Heart right ventricle (tissue), 16 donors: ENCODE measurements around the gene IYD. TPM values are rescaled to one million over a fixed set of nuclear protein-coding genes. Genes with fewer than 3 reads are reported as not detected.
"Not testable (repeated sequence)": the region's sequence is repeated elsewhere in the genome, so short reads cannot be mapped to it uniquely, and the experiment has no call there.

Source experiments
- ATAC-seq, 8 donors: fragments of 200-7000 bp; cut with Tn5 transposase; one replicate each; pipeline ENCODE4 v1.9.1; 2020; ENCODE audit warnings: mild to moderate bottlenecking in 8 of 8, moderate library complexity in 8 of 8, moderate number of reproducible peaks in 1 of 8
- DNase-seq, 2 donors: peaks; one replicate each; pipeline ENCODE4 v3.0.0-alpha.2; 2020
- H3K27ac ChIP-seq, 10 donors: fragments of 200-600 bp; sonication (generic) in 2 of 10; one replicate each; pipeline versions ENCODE4 v1.5.0 to v1.8.0; 2020 to 2022; ENCODE audit warnings: mild to moderate bottlenecking in 3 of 10
- H3K27me3 ChIP-seq, 7 donors: fragments of 200-600 bp; one replicate each; pipeline ENCODE4 v1.8.0; 2021 to 2022; ENCODE audit warnings: mild to moderate bottlenecking in 2 of 7
- H3K36me3 ChIP-seq, 9 donors: fragments of 200-600 bp; sonication (generic) in 1 of 9; one replicate each; pipeline versions ENCODE4 v1.5.0 to v1.8.0; 2020 to 2022; ENCODE audit warnings: mild to moderate bottlenecking in 2 of 9
- H3K4me1 ChIP-seq, 9 donors: fragments of 200-600 bp; sonication (generic) in 1 of 9; one replicate each; pipeline versions ENCODE4 v1.5.0 to v1.8.0; 2020 to 2022; ENCODE audit warnings: mild to moderate bottlenecking in 4 of 9
- H3K4me3 ChIP-seq, 10 donors: fragments of 200-600 bp; sonication (generic) in 2 of 10; one replicate each; pipeline versions ENCODE4 v1.5.0 to v1.8.0; 2020 to 2022; ENCODE audit warnings: mild to moderate bottlenecking in 7 of 10, moderate library complexity in 2 of 10
- H3K9me3 ChIP-seq, 11 donors: fragments of 200-600 bp in 10 of 11; sonication (generic) in 2 of 11; one replicate each; pipeline versions ENCODE4 v1.5.0 to v1.8.0; 2013 to 2022; ENCODE audit warnings: mild to moderate bottlenecking in 2 of 11, control low read depth in 1 of 11, moderate library complexity in 1 of 11
- WGBS, 2 donors: extraction: QIAGEN DNeasy Blood & Tissue Kit; methylation state at CpG; one replicate each; pipeline ENCODE4 v1.1.7; 2013; ENCODE audit warnings: inconsistent platforms in 1 of 2; 5-methylcytosine and 5-hydroxymethylcytosine counted together
- intact Hi-C, 10 donors: fragments of 100-400 bp; cut with DNase I; formaldehyde crosslinking; loops; one replicate each; pipeline versions ENCODE4 v1.11.1 to v1.14.2; 2022
- polyA plus RNA-seq, 2 donors: library from polyadenylated mRNA; stranded (reverse); fragments of 200-250 nt; gene quantifications; one replicate each; pipeline ENCODE4 v1.2.3, GENCODE V29; 2013
- total RNA-seq, 10 donors: library from RNA; stranded (reverse); fragmentation: NEBNext Ultra II Directional in 3 of 10; extraction: Animal tissue kit (Norgen Biotek cat#: 25700) in 3 of 10; gene quantifications; one replicate each; pipeline versions ENCODE4 v1.2.1 to v1.2.4, GENCODE V29; 2021 to 2023
- TF ChIP-seq, protein P1 (sequence below), 9 donors: fragments of 200-600 bp; sonication (generic) in 2 of 9; IDR thresholded peaks; one replicate each; pipeline versions ENCODE4 v1.5.0 to v1.8.0; 2021 to 2022; ENCODE audit warnings: antibody characterized with exemption in 9 of 9, mild to moderate bottlenecking in 5 of 9, moderate library complexity in 1 of 9
- donor health status: Arrhythmogenic right ventricular cardiomyopathy.
- donor health status: ischemic (EF 13 %, LVEDD 7.1; RV severe dilation, severe dysfunction).
- donor health status: healthy with polysubstance abuse.
- donor health status: DM: no; HTN: yes; CAD: no.
- donor health status: DM: no; HTN: no; CAD: no.
- donor health status: ischemic (EF 25% LVEDD 6.9; RV normal size, moderate dysfunction).
- donor health status: ischemic (EF 25% LVEDD 5.7; RV mildly dilated, moderate dysfunction).
- donor health status: healthy.
- donor health status: DM: yes; HTN: yes; CAD: no.
- donor health status: Ischemic cardiomyopathy.
- donor health status: ischemic (EF 35%, LVEDD 5.7; RV mildly dilated, moderate dysfunction).
- donor health status: nonischemic (EF 11% LVEDD 7.7; RV severe dilation, severe dysfunction).
- donor health status: DM: yes; HTN: yes; CAD: no.
- donor health status: PGD.
- donor health status: ischemic (EF 29% LVEDD 5.4; RV normal size, mild dysfunction).
- donor health status: nonischemic (EF 23%, LVEDD 6.1; RV moderate dilation, normal function).

The IYD gene
- total and polyA plus RNA-seq, 12 donors, result not detected

DNA sequence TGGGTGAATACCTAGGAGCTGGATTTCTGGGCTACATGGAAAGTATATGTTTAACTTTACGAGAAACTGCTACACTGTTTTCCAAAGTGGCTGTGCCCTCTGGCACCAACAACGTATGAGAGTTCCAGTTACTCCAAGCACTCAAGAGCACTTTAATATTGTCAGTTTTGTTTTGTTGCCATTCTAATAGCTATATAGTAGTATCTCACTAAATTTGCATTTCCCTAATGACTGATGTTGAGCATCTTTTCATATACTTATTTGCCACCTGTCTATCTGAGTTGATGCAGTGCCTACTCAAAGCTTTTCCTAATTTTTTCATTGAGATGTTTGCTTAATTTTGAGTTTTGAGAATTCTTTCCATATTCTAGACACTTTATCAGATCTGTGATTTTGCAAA is 76.7 kb downstream of the IYD start:
- 97% methylated on average over 2 of the region's 2 CpGs for WGBS, 2 donors
- peaks cover 0 to 6% (median 0%) of the 10 kb centered on the region in 11 donors for H3K9me3 ChIP-seq
- TF ChIP-seq, protein P1, sequence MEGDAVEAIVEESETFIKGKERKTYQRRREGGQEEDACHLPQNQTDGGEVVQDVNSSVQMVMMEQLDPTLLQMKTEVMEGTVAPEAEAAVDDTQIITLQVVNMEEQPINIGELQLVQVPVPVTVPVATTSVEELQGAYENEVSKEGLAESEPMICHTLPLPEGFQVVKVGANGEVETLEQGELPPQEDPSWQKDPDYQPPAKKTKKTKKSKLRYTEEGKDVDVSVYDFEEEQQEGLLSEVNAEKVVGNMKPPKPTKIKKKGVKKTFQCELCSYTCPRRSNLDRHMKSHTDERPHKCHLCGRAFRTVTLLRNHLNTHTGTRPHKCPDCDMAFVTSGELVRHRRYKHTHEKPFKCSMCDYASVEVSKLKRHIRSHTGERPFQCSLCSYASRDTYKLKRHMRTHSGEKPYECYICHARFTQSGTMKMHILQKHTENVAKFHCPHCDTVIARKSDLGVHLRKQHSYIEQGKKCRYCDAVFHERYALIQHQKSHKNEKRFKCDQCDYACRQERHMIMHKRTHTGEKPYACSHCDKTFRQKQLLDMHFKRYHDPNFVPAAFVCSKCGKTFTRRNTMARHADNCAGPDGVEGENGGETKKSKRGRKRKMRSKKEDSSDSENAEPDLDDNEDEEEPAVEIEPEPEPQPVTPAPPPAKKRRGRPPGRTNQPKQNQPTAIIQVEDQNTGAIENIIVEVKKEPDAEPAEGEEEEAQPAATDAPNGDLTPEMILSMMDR (IDR thresholded peaks at IDR 0.05), result no peak
- H3K4me1 ChIP-seq, result no peaks in the 10 kb centered on the region
- intact Hi-C loops, result no loop called here
- H3K27me3 ChIP-seq, result no peaks in the 10 kb centered on the region
- no peak overlapping the region for H3K4me3 ChIP-seq
- no peaks in the 10 kb centered on the region for H3K36me3 ChIP-seq
- no peak overlapping the region for H3K27ac ChIP-seq
- ATAC-seq (no peak), DNase-seq (no peak)

DNA sequence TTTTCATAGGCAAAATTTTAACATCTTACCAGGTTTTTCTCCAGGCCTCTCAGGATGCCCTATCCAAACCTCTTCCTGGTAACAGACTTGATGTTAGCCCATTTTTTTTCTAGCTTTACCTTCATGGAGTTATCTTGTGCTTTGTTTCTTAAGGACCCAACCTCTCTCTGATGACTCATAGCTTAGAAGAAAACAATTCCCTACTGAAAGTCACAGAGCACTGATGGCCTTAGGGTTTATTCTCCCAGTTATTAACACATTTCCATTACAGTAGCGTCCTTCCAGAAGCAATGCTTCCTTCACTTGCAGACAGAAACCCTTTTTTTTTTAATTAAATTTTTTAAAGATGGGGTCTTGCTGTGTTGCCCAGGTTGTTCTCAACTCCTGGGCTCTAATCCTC is 79.4 kb downstream of the IYD start:
- no peak for ATAC-seq
- Histone ChIP-seq H3K27ac (no peak overlapping the region), H3K36me3 (no peaks in the 10 kb centered on the region), H3K27me3 (no peaks in the 10 kb centered on the region), H3K9me3 (no peaks in the 10 kb centered on the region), H3K4me3 (no peak overlapping the region), H3K4me1 (peaks cover 0 to 13% (median 8%) of the 10 kb centered on the region in 9 donors)
- WGBS, 2 donors, result 92 to 98% methylated on average over 1 of the region's 1 CpG
- intact Hi-C loops, result no loop called here
- TF ChIP-seq, protein P1 (IDR thresholded peaks at IDR 0.05), result no peak
- DNase-seq, result no peak

DNA sequence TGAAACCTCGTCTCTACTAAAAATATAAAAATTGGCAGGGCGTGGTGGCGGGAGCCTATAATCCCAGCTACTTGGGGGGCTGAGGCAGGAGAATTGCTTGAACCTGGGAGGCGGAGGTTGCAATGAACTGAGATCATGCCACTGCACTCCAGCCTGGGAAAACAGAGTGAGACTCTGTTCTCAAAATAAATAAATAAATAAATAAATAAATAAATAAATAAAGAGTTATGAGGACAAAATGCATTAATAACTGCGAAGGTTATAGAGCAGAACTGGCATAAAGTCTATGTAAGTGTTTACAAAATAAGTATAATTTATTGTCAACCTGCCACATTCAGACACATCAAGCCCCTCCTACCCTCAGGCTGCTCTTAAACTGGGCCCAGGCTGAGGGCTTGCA is 80.2 kb downstream of the IYD start:
- intact Hi-C loops, H3K27ac ChIP-seq, DNase-seq, H3K4me3 ChIP-seq, H3K36me3 ChIP-seq, ATAC-seq, H3K9me3 ChIP-seq, H3K27me3 ChIP-seq: not testable (repeated sequence)
- peaks cover 0 to 18% (median 8%) of the 10 kb centered on the region in 9 donors for H3K4me1 ChIP-seq
- 97% methylated on average over 5 of the region's 5 CpGs for WGBS, 2 donors

DNA sequence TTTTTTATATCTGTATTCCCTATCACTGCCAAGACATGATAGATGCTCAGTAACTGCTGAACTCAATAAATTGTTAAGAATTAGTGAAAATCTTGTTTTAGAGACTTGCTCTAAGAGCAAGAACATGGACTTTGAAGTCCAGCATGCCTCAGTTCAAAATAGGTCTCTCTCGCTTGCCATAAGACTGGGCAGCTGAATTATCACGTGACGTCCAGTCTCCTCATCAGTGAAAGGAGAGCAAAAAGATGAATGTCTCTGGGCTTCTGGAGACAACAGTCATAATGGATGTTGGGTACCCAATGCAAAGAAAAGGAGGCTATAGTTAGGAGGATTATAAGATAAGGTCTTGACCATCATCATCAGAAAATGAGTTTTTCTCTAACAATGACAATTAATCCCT is 82.1 kb downstream of the IYD start:
- no peak for ATAC-seq
- no peak overlapping the region for H3K4me3 ChIP-seq

More for the DNA sequence above, 82.1 kb downstream of the IYD start:
- H3K27me3 ChIP-seq, result no peaks in the 10 kb centered on the region
- no peak for DNase-seq
- no peaks in the 10 kb centered on the region for H3K9me3 ChIP-seq
- WGBS, 2 donors, result 96 to 98% methylated on average over 3 of the region's 3 CpGs
- TF ChIP-seq, protein P1 (IDR thresholded peaks at IDR 0.05), result no peak
- no peak overlapping the region for H3K27ac ChIP-seq
- intact Hi-C loops, result loop anchor here in 1 of 10 donors (5.0 kb wide), 1 partner anchor 131 kb away; no protein-coding TSS in a partner anchor
- H3K36me3 ChIP-seq, result no peaks in the 10 kb centered on the region
- peaks cover 0 to 18% (median 8%) of the 10 kb centered on the region in 9 donors for H3K4me1 ChIP-seq
